Germinal center (tissue), 1 donor: ENCODE data around the gene TNFAIP8L3.
"Not testable (repeated sequence)": the region's sequence is repeated elsewhere in the genome, so short reads cannot be mapped to it uniquely, and the experiment has no call there.

Source experiments
- DNase-seq: peaks from one replicate; pipeline ENCODE4 v3.0.0; 2012; ENCODE audit warnings: mixed read lengths, low spot score

The TNFAIP8L3 gene

DNA sequence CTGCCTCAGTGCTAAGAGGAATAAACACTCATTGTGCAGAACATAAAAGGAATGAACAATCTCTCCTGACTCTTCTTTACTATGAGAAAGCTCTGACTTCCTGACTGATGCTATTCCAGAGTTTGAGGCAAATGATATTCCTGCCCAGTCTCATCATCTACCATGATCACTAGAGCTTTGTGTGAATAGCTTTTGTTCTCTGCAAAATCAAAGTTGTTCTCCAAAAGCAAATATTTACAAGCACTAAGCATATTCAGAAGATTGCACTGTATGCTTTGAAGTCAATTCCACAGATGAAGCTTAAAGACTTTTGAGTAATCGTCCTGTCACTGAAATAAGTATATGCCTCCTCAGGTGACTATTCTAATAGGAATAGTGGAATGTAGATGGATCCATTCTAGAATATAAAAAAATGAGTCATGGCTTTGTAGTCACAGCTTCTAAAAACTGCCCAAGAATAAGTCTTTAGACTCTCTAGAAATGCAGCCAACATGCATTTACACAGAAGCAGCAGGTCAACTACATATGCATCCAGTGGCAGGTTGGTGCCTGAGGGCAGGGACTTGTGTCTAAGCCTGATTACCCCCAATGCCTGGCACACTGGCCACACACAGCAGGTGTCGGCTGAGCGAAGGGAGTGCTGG is 34.6 kb downstream of the TNFAIP8L3 start:
- no peak for DNase-seq

DNA sequence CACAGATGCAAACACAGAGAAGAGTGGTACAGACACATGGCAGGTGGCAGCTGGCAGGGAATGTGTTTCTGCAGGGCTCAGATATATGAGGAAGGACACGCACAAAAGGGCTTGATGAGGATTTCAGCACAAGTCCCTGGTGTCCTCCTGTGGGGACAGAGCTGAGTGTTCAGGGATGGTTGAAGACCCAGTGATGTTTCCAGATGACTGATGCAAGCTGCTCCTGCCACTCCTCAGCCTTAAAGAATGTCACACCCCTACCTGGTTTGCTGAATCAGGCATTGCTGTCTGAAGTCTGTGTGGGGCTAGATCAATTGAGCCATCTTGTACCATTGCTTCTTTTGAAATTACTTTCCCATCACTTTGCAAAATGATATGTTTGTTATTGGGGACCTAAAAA is 40.2 kb downstream of the TNFAIP8L3 start:
- no peak for DNase-seq

GRCh38 chr15:51053571-51053970 is 41.1 kb downstream of the TNFAIP8L3 start:
- DNase-seq: no peak

GRCh38 chr15:51051776-51052175 is 42.9 kb downstream of the TNFAIP8L3 start:
- no peak for DNase-seq

DNA sequence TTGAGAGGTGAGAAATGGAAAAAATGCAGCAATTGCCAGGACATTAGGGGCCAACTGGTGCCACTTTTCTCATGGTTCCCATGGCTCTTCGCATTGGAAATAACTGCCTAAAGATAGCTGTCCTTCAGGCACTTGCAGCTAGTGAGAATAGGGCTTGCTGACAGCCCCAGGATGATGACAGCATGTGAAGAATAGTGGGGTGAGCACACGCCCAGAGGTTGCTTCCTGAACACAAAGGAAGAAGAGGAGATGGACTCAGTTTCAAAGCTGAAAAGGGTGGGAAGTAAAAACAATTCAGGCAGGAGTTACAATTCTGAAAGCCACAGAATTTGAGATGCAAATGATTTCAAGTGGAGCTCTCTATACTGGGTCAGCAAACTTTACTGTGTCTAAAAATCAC is 45.6 kb downstream of the TNFAIP8L3 start:
- no peak for DNase-seq

- DNase-seq: no peak
These were observed 46.4 kb downstream of the TNFAIP8L3 start for GRCh38 chr15:51048308-51048707.

DNA sequence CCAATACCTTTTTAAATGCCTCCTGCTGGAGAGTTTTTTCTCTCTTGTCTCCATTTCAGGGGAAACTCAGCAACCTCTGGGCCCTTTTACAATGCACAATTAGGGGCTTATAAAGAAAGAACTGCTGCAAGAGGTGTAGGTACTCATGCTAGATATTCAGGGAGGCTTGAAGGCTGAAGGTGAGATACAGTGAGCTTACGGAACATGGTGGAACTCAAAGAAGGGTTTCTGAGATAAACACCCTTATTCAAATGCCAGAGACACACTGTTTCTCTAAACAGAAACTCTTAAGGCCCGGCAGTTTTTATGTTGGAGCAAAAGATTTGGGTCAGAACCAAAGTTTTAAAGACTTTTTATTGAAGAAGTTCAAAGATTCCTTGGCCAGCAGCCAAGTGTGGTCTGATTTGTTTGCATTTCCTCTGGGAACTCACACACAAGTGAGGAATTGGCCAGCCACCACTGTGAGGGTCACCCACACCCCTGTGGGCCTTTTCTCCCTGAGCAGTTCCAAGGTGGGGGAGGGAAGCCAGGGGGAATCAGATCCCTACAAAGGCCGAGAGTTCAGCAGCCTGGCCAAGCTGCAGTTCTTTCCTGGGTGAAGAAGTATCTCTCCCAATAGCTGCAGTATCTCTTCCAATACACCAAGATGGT is 47.8 kb downstream of the TNFAIP8L3 start:
- DNase-seq: no peak

DNA sequence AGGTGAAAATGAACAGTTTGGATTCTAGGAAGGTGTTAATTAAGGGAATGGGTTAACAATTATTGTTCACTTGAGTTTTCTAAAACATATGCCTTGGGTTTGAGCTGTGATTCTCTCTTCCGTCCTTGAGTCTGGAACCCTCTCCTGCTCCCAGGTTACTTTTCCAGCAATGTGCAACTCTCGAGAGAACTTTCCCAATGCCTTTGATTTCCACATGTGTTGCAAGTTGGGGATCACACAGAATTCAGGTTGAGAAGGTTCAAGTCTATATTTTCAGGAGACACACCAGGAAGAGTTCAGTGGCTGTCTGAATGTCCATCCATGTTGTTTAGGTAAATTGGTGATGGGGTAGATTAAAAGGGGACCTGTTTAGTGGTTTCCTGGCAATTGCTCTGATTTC is 48.7 kb downstream of the TNFAIP8L3 start:
- DNase-seq: no peak

GRCh38 chr15:51044037-51044727 is 50.5 kb downstream of the TNFAIP8L3 start:
- DNase-seq: no peak

DNA sequence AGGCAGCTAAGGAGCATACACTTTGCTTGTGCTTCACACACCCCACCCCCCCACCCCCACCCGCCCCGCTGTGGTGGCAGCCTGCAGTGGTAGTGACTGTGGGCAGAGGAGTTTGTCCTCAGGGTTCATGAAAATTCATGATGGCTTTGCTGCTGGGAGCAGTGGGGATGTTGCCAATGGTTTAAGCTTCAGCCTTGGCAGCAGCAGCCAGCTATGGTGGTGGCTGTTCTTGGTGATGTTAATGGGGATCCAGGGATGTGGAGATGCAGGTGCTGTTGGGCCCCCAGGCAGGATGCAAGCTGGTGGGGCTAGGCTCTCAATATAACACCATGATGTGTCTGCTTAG is 55.8 kb downstream of the TNFAIP8L3 start:
- no peak for DNase-seq

DNA sequence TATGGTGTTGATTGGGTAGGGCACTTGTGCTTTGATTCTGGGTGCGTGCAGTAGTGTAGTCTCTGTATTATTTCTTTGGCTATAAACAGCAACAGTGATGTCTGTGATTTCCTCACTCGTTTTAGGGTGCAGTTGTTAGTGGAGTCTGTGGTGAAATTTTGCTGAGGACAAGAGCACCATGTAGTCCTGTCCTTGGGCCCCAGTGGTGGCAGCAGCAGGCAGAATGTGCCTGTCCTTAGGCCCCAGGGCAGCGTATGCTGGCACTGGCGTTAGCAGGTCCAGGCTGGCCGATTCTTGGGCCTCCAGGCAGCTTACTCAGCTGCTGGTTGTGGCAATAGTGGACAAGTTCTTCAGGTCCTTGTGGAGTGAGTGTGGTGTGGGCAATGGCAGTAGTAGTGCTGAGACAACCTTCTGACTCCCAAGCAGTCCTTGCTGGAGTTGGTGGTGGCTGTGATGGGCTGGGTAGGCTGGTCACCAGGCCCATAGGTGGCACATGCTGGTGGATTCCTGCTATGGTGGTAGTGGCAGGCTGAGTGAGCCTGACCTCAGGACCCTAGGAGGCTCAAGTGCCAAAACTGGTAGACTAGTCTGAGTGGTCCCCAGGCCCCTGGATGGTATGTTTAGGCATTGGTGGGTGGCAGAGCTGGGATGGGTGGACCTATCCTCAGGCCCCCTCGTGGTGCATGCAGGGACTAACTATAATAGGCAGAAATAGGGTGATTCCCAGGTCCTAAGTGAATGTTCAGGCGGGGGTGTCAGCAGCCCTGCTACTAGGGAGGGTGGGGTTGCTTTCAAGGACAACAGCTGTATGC is 56.3 kb downstream of the TNFAIP8L3 start:
- no peak for DNase-seq

- not testable (repeated sequence) for DNase-seq
These were observed 57.2 kb downstream of the TNFAIP8L3 start for GRCh38 chr15:51037474-51037873.

DNA sequence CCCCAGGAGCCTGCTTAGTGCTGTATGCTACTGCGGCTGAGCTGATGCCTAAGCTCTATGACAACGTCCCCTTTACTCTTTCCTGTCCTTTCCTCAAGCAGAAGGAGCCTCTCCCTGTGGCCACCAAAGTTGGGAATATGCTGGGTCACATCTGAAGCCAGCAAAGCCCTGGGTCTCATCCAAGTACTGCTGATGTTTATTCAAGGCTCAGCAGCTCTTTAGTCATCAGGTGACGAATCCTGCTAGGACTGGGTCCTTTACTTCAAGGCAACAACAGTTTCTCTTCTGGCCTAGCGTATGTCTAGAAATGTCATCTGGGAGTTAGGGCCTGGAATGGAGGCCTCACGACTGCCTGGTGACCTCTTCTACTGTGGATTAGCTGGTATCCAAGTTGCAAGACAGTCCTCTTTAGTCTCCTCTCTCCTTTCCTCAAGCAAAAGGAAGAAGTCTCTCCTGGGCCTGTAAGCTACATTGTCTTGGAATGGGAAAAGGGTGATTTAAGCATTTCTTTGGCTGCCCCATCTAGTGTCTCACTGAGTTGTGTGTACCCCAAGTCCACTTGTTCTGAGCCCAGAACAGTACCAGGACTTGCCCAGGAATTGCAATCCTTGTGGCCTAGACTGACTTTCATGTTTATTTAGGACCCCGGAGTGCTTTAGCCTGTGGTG is 63.9 kb downstream of the TNFAIP8L3 start:
- no peak for DNase-seq

DNA sequence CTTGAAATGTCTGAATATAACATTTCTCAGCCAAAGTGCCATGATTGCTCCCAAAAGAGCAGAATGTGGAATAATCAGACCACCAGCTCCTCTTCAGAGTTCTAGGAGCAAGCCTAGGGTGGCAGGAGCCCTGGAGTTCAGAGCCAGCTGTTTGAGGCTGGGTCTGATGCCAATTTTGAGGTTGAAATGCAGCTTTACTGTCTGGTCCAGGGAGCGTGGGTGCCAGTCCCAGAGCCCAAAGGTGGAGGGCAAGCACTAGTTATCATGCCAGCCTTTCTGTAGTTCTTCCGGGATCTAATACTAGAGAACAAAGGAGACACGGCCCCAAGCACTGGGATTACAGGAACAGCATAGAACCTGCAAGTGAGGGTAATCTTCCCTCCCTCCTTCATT is 69.3 kb downstream of the TNFAIP8L3 start:
- DNase-seq: no peak

DNA sequence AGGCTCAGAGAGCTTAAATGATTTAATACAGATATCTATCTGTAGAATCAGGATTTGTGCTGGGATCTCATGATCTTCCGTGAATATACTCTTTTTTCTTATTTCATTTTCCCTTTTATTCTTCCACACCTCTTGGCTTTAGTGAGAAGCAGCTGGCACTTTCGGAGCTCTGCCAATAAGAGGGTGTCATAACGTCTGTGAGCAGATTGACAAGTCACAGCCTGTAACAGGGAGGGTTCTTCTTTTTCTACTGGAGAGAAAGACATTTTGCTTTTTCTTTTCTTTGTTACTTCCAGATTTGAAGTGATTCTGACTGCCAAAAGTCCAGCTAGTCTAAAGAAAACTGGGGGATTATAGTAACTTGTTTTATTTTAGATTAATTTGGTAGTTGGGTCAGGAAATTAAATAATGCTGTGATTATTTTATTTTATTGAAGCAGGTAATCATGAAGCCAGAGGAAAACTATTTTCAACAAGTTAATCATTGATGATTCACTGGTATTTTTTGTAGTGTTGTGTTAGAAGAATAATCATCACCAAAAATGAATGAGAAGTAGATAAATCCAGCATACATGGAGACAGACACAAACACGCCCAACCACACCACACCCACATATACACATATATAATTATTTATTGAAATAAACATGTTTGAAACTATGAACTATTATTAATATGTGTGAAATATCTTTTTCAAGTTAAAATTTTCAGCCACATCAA is 69.8 kb downstream of the TNFAIP8L3 start:
- no peak for DNase-seq

DNA sequence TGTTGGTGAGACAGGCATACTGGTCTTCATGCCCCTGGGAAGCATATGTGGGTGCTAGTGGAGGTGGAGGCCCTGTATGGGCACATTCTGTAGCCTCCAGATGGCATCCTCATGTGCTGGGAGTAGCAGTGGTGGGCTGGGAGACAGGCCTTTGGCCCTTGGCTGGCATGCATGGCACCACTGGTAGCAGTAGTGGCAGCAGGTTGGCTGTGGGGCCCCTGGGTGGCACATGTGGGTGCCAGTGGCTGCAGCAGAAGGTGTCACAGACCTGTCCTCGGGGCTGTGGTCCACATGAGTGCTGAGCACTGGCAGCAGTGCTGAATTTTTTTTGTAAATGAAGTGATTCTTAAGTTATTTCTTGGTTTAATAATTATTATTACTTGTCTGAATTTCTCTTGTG is 71.2 kb downstream of the TNFAIP8L3 start:
- DNase-seq: no peak

GRCh38 chr15:51022206-51022605 is 72.5 kb downstream of the TNFAIP8L3 start:
- DNase-seq: no peak

GRCh38 chr15:51016615-51017014 is 78.1 kb downstream of the TNFAIP8L3 start:
- DNase-seq: no peak

DNA sequence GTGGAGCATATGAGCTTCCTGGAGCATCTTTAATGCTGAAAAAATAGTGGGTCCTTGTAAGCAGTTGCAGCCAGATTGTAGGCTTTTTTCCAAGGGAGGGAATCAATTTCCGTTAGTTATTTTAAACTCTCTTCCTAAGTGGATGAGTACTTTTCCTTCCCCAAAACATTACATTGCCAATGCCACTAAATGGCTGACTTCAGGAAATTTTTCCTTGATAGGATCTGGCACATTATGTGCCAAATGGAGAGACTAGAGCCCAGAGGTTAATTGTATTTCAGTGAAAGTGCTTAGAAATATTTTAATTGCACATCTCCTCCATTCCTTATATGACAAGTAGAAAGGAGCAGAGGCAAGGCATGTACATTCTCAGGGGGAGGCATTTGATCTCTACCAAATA is 83.5 kb downstream of the TNFAIP8L3 start:
- DNase-seq: no peak

GRCh38 chr15:51007131-51007666 is 87.5 kb downstream of the TNFAIP8L3 start:
- no peak for DNase-seq
